SK-N-SH treated with all-trans-retinoic acid at 6 μM for 48 hours (cell line): ENCODE data around the gene SNRPE.

Experiments used
- ATAC-seq: fragments of 200-7000 bp; cut with Tn5 transposase; 3 replicates; pipeline ENCODE4 v1.9.1; 2020; ENCODE audit warnings: mild to moderate bottlenecking, moderate library complexity
- ARNTL ChIP-seq: fragments of 450-650 bp; formaldehyde crosslinking; IDR thresholded peaks from 2 replicates; pipeline ENCODE4 v1.5.0; 2020; ENCODE audit warnings: low read depth, mild to moderate bottlenecking, moderate library complexity, borderline replicate concordance
- CSDC2 ChIP-seq: fragments of 250-450 bp; sonication (Bioruptor Pico); IDR thresholded peaks from 2 replicates; pipeline ENCODE4 v1.5.0; 2020; ENCODE audit warnings: mild to moderate bottlenecking, moderate library complexity
- CSRNP3 ChIP-seq: fragments of 250-450 bp; sonication (Bioruptor Pico); IDR thresholded peaks from 2 replicates; pipeline ENCODE4 v1.5.1; 2021; ENCODE audit warnings: mild to moderate bottlenecking, moderate library complexity
- GLIS3 ChIP-seq: fragments of 250-450 bp; sonication (Bioruptor Pico); IDR thresholded peaks from 2 replicates; pipeline ENCODE4 v1.5.0; 2020; ENCODE audit warnings: mild to moderate bottlenecking, moderate library complexity
- ISL1 ChIP-seq: fragments of 250-450 bp; sonication (Bioruptor Pico); IDR thresholded peaks from 2 replicates; pipeline ENCODE4 v2.1.2; 2022; ENCODE audit warnings: mild to moderate bottlenecking, moderate library complexity
- OSR1 ChIP-seq: fragments of 250-450 bp; sonication (Bioruptor Pico); IDR thresholded peaks from 2 replicates; pipeline ENCODE4 v1.8.0; 2022; ENCODE audit warnings: moderate library complexity, mild to moderate bottlenecking, inconsistent platforms
- PATZ1 ChIP-seq: fragments of 250-450 bp; sonication (Bioruptor Pico); IDR thresholded peaks from 2 replicates; pipeline ENCODE4 v1.8.0; 2020; ENCODE audit warnings: mild to moderate bottlenecking, moderate library complexity, borderline replicate concordance
- POU6F1 ChIP-seq: fragments of 250-450 bp; sonication (Bioruptor Pico); IDR thresholded peaks from 2 replicates; pipeline ENCODE4 v1.8.0; 2021; ENCODE audit warnings: low read depth, mild to moderate bottlenecking, moderate library complexity, borderline replicate concordance
- PPARA ChIP-seq: fragments of 250-450 bp; sonication (Bioruptor Pico); IDR thresholded peaks from 2 replicates; pipeline ENCODE4 v1.5.0; 2020; ENCODE audit warnings: mild to moderate bottlenecking, borderline replicate concordance
- RARB ChIP-seq: fragments of 250-450 bp; sonication (Bioruptor Pico); IDR thresholded peaks from 2 replicates; pipeline ENCODE4 v1.8.0; 2021; ENCODE audit warnings: mild to moderate bottlenecking, moderate library complexity
- SNAI2 ChIP-seq: fragments of 250-450 bp; sonication (Bioruptor Pico); IDR thresholded peaks from 2 replicates; pipeline ENCODE4 v1.5.0; 2020; ENCODE audit warnings: mild to moderate bottlenecking, moderate library complexity
- TCF4 ChIP-seq: fragments of 250-450 bp; sonication (Bioruptor Pico); IDR thresholded peaks from 2 replicates; pipeline ENCODE4 v1.8.0; 2021; ENCODE audit warnings: mild to moderate bottlenecking, moderate library complexity, borderline replicate concordance
- TOX ChIP-seq: fragments of 250-450 bp; sonication (Bioruptor Pico); IDR thresholded peaks from 2 replicates; pipeline ENCODE4 v1.8.0; 2021; ENCODE audit warnings: mild to moderate bottlenecking, moderate library complexity, borderline replicate concordance
- TSHZ2 ChIP-seq: fragments of 250-450 bp; sonication (Bioruptor Pico); IDR thresholded peaks from 2 replicates; pipeline ENCODE4 v1.5.0; 2020; ENCODE audit warnings: mild to moderate bottlenecking, moderate library complexity
- ZC3H10 ChIP-seq: fragments of 250-450 bp; sonication (Bioruptor Pico); IDR thresholded peaks from 2 replicates; pipeline ENCODE4 v1.5.1; 2021; ENCODE audit warnings: mild to moderate bottlenecking, moderate library complexity
- ZFP30 ChIP-seq: fragments of 450-650 bp; formaldehyde crosslinking; IDR thresholded peaks from 2 replicates; pipeline ENCODE4 v1.5.0; 2022; ENCODE audit warnings: mild to moderate bottlenecking, moderate library complexity
- ZNF70 ChIP-seq: fragments of 450-650 bp; formaldehyde crosslinking; IDR thresholded peaks from 2 replicates; pipeline ENCODE4 v1.5.0; 2020; ENCODE audit warnings: mild to moderate bottlenecking, moderate library complexity
- ZNF8 ChIP-seq: fragments of 450-650 bp; formaldehyde crosslinking; IDR thresholded peaks from 2 replicates; pipeline ENCODE4 v1.5.0; 2020; ENCODE audit warnings: mild to moderate bottlenecking, moderate library complexity

Gene SNRPE

GRCh38 chr1:203888807-203889251 lies 27.4 kb downstream of the SNRPE start:
- peak; percentile 93 for ATAC-seq
- no peak; the same call in 1 of the 2 replicates for TF ChIP-seq POU6F1 (CRISPR knock-in tag)
- no peak for TF ChIP-seq CSDC2 (CRISPR knock-in tag)
- peak; percentile 73; the same call in 1 of the 2 replicates for TF ChIP-seq TOX (CRISPR knock-in tag)

- no peak for ATAC-seq
These were observed 30.6 kb downstream of the SNRPE start for GRCh38 chr1:203891950-203892349.

More at GRCh38 chr1:203891950-203892349, 30.6 kb downstream of the SNRPE start:
- TF ChIP-seq SNAI2 (CRISPR knock-in tag) (no peak), ZNF70 (CRISPR knock-in tag) (no peak), ZNF8 (CRISPR knock-in tag) (no peak), CSDC2 (CRISPR knock-in tag) (no peak), ARNTL (no peak), ISL1 (CRISPR knock-in tag) (no peak), PPARA (no peak), RARB (CRISPR knock-in tag) (no peak), GLIS3 (CRISPR knock-in tag) (no peak), PATZ1 (CRISPR knock-in tag) (no peak), TCF4 (CRISPR knock-in tag) (no peak), ZC3H10 (no peak), CSRNP3 (CRISPR knock-in tag) (no peak), POU6F1 (CRISPR knock-in tag) (no peak), ZFP30 (CRISPR knock-in tag) (no peak), OSR1 (no peak), TSHZ2 (CRISPR knock-in tag) (no peak)
